Measurements from ENCODE around the gene NLRP3. TPM values are rescaled to one million over a fixed set of nuclear protein-coding genes. Genes with fewer than 3 reads are reported as not detected.

NLRP3 gene
- total RNA-seq, 2 experiments from 2014 or later: 7.8 to 8.5 TPM

- H3K27me3 Mint-ChIP-seq: peaks cover 61% of the 10 kb centered on the region
- no peak for DNase-seq
- Histone ChIP-seq H3K4me1 (ENCODE audit: insufficient read depth, low read length) (peaks cover 2% of the 10 kb centered on the region), H3K9me3 (ENCODE audit: control insufficient read depth in 1 of 2, insufficient read depth in 1 of 2, low read length in 2 of 2) (peaks cover 0 to 6% of the 10 kb centered on the region in 2 experiments), H3K27me3 (ENCODE audit: control insufficient read depth in 1 of 2, insufficient read depth in 2 of 2, low read length in 2 of 2) (peaks cover 0 to 4% of the 10 kb centered on the region in 2 experiments), H3K27ac (ENCODE audit: low read depth in 1 of 2, low read length in 2 of 2) (no peak overlapping the region), H3K36me3 (ENCODE audit: insufficient read depth, low read length) (no peaks in the 10 kb centered on the region), H3K4me3 (ENCODE audit: low read length) (no peak overlapping the region)
- H3K36me3 Mint-ChIP-seq (ENCODE audit: low read depth): no peaks in the 10 kb centered on the region
- CTCF ChIA-PET: no interaction called here
- no peak for ATAC-seq (ENCODE audit: poor library complexity)
- H3K27ac Mint-ChIP-seq: no peak overlapping the region
- H3K4me1 Mint-ChIP-seq (ENCODE audit: low read depth): peaks cover 4% of the 10 kb centered on the region
- intact Hi-C loops (cut with DNase I, micrococcal nuclease): no loop called here
- no peak overlapping the region for H3K4me3 Mint-ChIP-seq
- TF ChIP-seq CTCF (IDR thresholded peaks at IDR 0.05): no peak
- POLR2A ChIA-PET: no interaction called here
- H3K9me3 Mint-ChIP-seq: no peaks in the 10 kb centered on the region
Measured at GRCh38 chr1:247367786-247368422, 48.1 kb upstream of the NLRP3 start.

DNA sequence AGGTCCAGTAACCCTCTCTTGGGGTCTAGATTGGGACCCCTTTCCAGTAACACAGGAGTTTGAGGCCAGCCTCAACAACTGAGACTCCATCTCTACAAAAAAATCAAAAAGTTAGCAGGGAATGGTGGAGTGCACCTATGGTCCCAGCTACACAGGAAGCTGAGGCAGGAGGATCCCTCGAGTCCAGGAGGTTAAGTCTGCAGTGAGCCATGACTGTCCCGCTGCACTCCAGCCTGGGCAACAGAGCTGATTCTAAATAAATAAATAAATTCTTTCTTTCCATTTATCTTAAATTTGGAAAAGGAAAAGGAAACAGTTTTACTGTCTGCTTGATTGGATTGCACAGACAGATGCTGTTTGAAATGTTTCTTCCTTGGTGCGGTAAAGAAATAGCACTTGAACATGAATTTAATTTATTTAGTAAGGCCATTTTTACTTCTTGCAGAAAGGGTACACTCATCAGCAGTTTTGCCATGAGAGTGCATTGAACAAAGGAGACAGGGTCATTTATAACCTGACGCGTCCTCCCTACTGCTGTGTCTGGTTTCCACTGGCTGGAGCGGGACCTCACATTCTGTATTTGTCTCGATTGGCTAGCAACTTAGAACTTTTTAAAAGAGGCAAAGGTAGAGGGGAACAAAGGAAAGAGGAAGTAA lies 47.4 kb upstream of the NLRP3 start:
- Mint-ChIP-seq H3K27me3 (peaks cover 56% of the 10 kb centered on the region), H3K4me1 (ENCODE audit: low read depth) (peaks cover 4% of the 10 kb centered on the region), H3K9me3 (no peaks in the 10 kb centered on the region), H3K36me3 (ENCODE audit: low read depth) (no peaks in the 10 kb centered on the region), H3K4me3 (no peak overlapping the region), H3K27ac (no peak overlapping the region)
- Histone ChIP-seq H3K4me3 (ENCODE audit: low read length) (no peak overlapping the region), H3K27me3 (ENCODE audit: control insufficient read depth in 1 of 2, insufficient read depth in 2 of 2, low read length in 2 of 2) (peaks cover 0 to 4% of the 10 kb centered on the region in 2 experiments), H3K36me3 (ENCODE audit: insufficient read depth, low read length) (no peaks in the 10 kb centered on the region), H3K27ac (ENCODE audit: low read depth in 1 of 2, low read length in 2 of 2) (no peak overlapping the region), H3K4me1 (ENCODE audit: insufficient read depth, low read length) (peaks cover 5% of the 10 kb centered on the region), H3K9me3 (ENCODE audit: control insufficient read depth in 1 of 2, insufficient read depth in 1 of 2, low read length in 2 of 2) (peaks cover 0 to 6% of the 10 kb centered on the region in 2 experiments)
- DNase-seq (no peak), ATAC-seq (ENCODE audit: poor library complexity) (no peak)
- intact Hi-C loops (cut with DNase I, micrococcal nuclease): no loop called here
- TF ChIP-seq CTCF (IDR thresholded peaks at IDR 0.05): no peak
- POLR2A ChIA-PET: no interaction called here
- CTCF ChIA-PET: no interaction called here

- peaks cover 0 to 2% of the 10 kb centered on the region in 2 experiments for H3K27me3 ChIP-seq (ENCODE audit: control insufficient read depth in 1 of 2, insufficient read depth in 2 of 2, low read length in 2 of 2)
- intact Hi-C loops (cut with DNase I, micrococcal nuclease): loop anchor here in 1 of 2 experiments (10.0 kb wide), 1 partner anchor 436 kb away; the partner anchor contains the start of gene AHCTF1
- Mint-ChIP-seq H3K27me3 (peaks cover 43% of the 10 kb centered on the region), H3K4me1 (ENCODE audit: low read depth) (peaks cover 9% of the 10 kb centered on the region), H3K4me3 (no peak overlapping the region), H3K36me3 (ENCODE audit: low read depth) (no peaks in the 10 kb centered on the region), H3K9me3 (no peaks in the 10 kb centered on the region), H3K27ac (no peak overlapping the region)
- ChIA-PET CTCF (no interaction called here), POLR2A (no interaction called here)
- no peak for TF ChIP-seq CTCF (IDR thresholded peaks at IDR 0.05)
- DNase-seq: no peak
- H3K9me3 ChIP-seq (ENCODE audit: control insufficient read depth in 1 of 2, insufficient read depth in 1 of 2, low read length in 2 of 2): peaks cover 0 to 5% of the 10 kb centered on the region in 2 experiments
- H3K4me3 ChIP-seq (ENCODE audit: low read length): no peak overlapping the region
- no peaks in the 10 kb centered on the region for H3K36me3 ChIP-seq (ENCODE audit: insufficient read depth, low read length)
- H3K27ac ChIP-seq (ENCODE audit: low read depth in 1 of 2, low read length in 2 of 2): no peak overlapping the region
- peaks cover 7% of the 10 kb centered on the region for H3K4me1 ChIP-seq (ENCODE audit: insufficient read depth, low read length)
- ATAC-seq (ENCODE audit: poor library complexity): no peak
Measured at GRCh38 chr1:247370786-247371732, 44.9 kb upstream of the NLRP3 start.

All from CD4-positive, alpha-beta T cell (primary cell).